Lower leg skin (tissue), 4 donors: ENCODE data around the gene MTRR. TPM values are rescaled to one million over a fixed set of nuclear protein-coding genes. Genes with fewer than 3 reads are reported as not detected.

Experiments used
- DNase-seq, 2 donors: peaks; one replicate each; pipeline ENCODE4 v3.0.0-alpha.2; 2019; ENCODE audit warnings: low spot score in 2 of 2
- H3K4me3 ChIP-seq: fragments of 200-600 bp; sonication (generic); 2 replicates; pipeline ENCODE4 v1.5.1; 2017; ENCODE audit warnings: mild to moderate bottlenecking, low read depth; ENCODE audit not compliant: poor library complexity, severe bottlenecking
- POLR2A ChIP-seq, 2 donors: fragments of 450-650 bp; IDR thresholded peaks; one replicate each; pipeline ENCODE4 v1.6.1; 2016 to 2017; ENCODE audit warnings: antibody characterized with exemption in 2 of 2, mild to moderate bottlenecking in 1 of 2, moderate library complexity in 1 of 2
- WGBS, 2 donors: methylation state at CpG; one replicate each; pipeline ENCODE4 v1.1.5; 2018; 5-methylcytosine and 5-hydroxymethylcytosine counted together
- intact Hi-C: fragments of 100-400 bp; cut with DNase I; formaldehyde crosslinking; loops from one replicate; pipeline ENCODE4 v1.15.0; 2023; ENCODE audit warnings: low total_unique reads
- total RNA-seq, 4 donors: library from RNA; depleted of rRNA; stranded (reverse); fragments of >200 nt; gene quantifications; one replicate each; pipeline ENCODE4 v1.1.0, GENCODE V29; 2016
- TF ChIP-seq, protein P1 (sequence below), 3 donors: fragments of 450-650 bp; IDR thresholded peaks; one replicate each; pipeline ENCODE4 v1.5.1; 2016; ENCODE audit warnings: antibody characterized with exemption in 3 of 3, mild to moderate bottlenecking in 3 of 3, moderate library complexity in 2 of 3

MTRR gene
- total RNA-seq, 4 donors from 2014 or later = 22.6 to 45.4 (median 30.5) TPM

DNA sequence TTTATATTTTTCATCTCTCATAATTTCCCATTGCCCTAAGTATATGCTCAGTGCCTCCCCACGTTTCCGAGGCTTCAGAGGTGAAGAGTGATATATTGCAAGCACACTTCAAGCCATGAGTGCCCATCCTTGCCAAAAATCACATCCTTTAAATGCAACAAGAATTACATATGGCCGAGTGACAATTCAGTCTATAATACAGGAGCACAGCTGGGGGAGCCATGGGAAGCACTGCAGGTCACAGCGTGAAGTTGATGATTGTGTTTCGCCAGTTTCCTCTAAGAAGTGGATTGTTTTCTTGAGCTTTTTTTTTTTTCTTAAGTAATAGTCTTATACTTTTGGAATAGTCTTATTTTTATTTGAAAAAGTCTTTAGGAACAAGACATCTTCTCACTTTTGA lies 61.1 kb downstream of the MTRR start:
- TF ChIP-seq, protein P1, sequence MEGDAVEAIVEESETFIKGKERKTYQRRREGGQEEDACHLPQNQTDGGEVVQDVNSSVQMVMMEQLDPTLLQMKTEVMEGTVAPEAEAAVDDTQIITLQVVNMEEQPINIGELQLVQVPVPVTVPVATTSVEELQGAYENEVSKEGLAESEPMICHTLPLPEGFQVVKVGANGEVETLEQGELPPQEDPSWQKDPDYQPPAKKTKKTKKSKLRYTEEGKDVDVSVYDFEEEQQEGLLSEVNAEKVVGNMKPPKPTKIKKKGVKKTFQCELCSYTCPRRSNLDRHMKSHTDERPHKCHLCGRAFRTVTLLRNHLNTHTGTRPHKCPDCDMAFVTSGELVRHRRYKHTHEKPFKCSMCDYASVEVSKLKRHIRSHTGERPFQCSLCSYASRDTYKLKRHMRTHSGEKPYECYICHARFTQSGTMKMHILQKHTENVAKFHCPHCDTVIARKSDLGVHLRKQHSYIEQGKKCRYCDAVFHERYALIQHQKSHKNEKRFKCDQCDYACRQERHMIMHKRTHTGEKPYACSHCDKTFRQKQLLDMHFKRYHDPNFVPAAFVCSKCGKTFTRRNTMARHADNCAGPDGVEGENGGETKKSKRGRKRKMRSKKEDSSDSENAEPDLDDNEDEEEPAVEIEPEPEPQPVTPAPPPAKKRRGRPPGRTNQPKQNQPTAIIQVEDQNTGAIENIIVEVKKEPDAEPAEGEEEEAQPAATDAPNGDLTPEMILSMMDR (IDR thresholded peaks at IDR 0.05) = no peak
- no peak for TF ChIP-seq POLR2A (IDR thresholded peaks at IDR 0.05)
- intact Hi-C loops = no loop called here
- WGBS, 2 donors = 50 to 51% methylated on average over 5 of the region's 5 CpGs
- no peak for DNase-seq
- no peak overlapping the region for H3K4me3 ChIP-seq

DNA sequence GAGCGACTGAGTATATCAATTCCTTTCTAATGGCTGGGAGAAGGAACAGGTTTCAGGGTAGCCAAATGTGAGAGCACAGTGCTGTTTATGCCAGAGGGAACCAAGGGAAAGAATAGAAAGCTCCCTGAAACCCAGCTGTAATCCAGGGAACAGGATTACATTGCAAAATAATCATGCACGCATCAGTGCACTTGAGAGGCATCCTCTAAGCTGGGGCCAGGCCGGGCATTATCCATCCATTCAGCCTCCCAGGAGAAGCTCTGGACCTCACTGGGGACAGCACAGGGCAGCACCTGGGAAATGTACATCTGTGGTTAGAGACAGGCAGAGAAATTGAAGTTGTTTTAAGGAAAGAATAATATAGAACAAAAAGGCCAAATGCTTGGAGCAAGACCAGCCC lies 72.7 kb downstream of the MTRR start:
- no peak for TF ChIP-seq POLR2A (IDR thresholded peaks at IDR 0.05)
- TF ChIP-seq, protein P1 (IDR thresholded peaks at IDR 0.05) = no peak
- H3K4me3 ChIP-seq = no peak overlapping the region
- intact Hi-C loops = no loop called here
- no peak for DNase-seq
- 44 to 54% methylated on average over 3 of the region's 3 CpGs for WGBS, 2 donors

DNA sequence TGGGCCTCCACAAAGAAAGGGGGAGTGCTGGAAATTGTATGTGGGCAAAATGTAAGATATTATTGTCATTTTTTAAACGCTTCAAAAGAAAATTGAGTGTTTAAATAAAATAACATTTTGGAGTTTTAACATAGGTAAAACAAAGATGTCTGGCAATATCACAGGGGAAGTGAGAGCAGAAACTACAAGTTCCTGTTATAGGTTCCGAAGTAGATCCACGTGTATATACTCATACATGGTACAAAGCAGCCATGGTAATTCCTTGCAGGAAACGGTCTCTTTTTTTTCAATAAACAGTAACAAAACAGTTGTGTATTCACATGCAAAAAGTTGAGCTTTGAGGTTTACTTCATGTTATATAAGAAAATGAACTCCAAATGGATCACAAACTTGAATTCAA lies 78.4 kb downstream of the MTRR start:
- no peak for TF ChIP-seq POLR2A (IDR thresholded peaks at IDR 0.05)
- TF ChIP-seq, protein P1 (IDR thresholded peaks at IDR 0.05) = no peak
- 71 to 74% methylated on average over 4 of the region's 4 CpGs for WGBS, 2 donors
- intact Hi-C loops = no loop called here
- DNase-seq = no peak
- H3K4me3 ChIP-seq = no peak overlapping the region

Other genes starting within 250 kb of the MTRR start
- under 1 TPM in 2 of 4 donors, not detected in 2; 0.21 to 0.32 TPM for gene CFAP90, start 18.0 kb upstream of the MTRR start, total RNA-seq
- 10 to 100 TPM in 1 of 4 donors, 1 to 10 TPM in 3; 6.0 to 17.6 (median 8.4) TPM for gene FASTKD3, start 117 bp upstream of the MTRR start, total RNA-seq